Measurements from ENCODE around the gene ZNF646.

DNA sequence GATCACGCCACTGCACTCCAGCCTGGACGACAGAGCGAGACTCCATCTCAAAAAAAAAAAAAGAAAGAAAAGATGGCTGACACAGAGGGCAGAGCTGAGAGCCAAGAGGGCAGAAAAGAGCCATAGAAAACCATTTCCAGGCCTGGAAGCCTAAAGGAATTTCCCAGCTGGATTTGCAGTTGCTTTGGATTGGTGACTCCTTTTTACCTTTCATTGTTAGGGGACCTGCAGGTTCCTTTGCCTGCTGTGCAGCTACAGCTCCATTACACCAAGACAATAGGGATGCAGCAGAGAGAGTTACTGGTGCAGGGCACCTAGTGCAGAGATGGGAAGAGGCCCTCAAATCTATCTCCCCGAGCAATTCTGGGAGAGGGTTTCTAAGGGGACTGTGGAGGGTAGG is 18.6 kb upstream of the ZNF646 start:
- TF ChIP-seq, protein P1, sequence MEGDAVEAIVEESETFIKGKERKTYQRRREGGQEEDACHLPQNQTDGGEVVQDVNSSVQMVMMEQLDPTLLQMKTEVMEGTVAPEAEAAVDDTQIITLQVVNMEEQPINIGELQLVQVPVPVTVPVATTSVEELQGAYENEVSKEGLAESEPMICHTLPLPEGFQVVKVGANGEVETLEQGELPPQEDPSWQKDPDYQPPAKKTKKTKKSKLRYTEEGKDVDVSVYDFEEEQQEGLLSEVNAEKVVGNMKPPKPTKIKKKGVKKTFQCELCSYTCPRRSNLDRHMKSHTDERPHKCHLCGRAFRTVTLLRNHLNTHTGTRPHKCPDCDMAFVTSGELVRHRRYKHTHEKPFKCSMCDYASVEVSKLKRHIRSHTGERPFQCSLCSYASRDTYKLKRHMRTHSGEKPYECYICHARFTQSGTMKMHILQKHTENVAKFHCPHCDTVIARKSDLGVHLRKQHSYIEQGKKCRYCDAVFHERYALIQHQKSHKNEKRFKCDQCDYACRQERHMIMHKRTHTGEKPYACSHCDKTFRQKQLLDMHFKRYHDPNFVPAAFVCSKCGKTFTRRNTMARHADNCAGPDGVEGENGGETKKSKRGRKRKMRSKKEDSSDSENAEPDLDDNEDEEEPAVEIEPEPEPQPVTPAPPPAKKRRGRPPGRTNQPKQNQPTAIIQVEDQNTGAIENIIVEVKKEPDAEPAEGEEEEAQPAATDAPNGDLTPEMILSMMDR (IDR thresholded peaks at IDR 0.05; ENCODE audit: insufficient read depth, low read depth, low read length), result no peak
- no peak for TF ChIP-seq EZH2 (IDR thresholded peaks at IDR 0.05; ENCODE audit: insufficient read depth, low read length)
